IPS-18a (cell line): Measurements from ENCODE around the gene DRC7.

Source experiments
- H3K27ac ChIP-seq: one replicate; pipeline ENCODE4 v1.5.1; 2013; ENCODE audit warnings: low read length
- H3K27me3 ChIP-seq: one replicate; pipeline ENCODE4 v1.6.1; 2013; ENCODE audit warnings: mild to moderate bottlenecking, low read length; ENCODE audit not compliant: control insufficient read depth, insufficient read depth
- H3K36me3 ChIP-seq: one replicate; pipeline ENCODE4 v1.6.1; 2013; ENCODE audit warnings: low read depth, low read length; ENCODE audit not compliant: control insufficient read depth
- H3K4me1 ChIP-seq: one replicate; pipeline ENCODE4 v1.6.1; 2013; ENCODE audit warnings: low read depth, low read length; ENCODE audit not compliant: control insufficient read depth
- H3K4me3 ChIP-seq: one replicate; pipeline ENCODE4 v1.5.1; 2013; ENCODE audit warnings: low read length
- H3K9ac ChIP-seq: one replicate; pipeline ENCODE4 v1.6.1; 2013; ENCODE audit warnings: mild to moderate bottlenecking, low read length, moderate library complexity
- H3K9me3 ChIP-seq: one replicate; pipeline ENCODE4 v1.6.1; 2013; ENCODE audit warnings: low read depth, low read length; ENCODE audit not compliant: control insufficient read depth

Gene DRC7

GRCh38 chr16:57700781-57701551 lies 6.4 kb downstream of the DRC7 start:
- H3K4me1 ChIP-seq: peaks cover 4% of the 10 kb centered on the region
- H3K27me3 ChIP-seq: no peaks in the 10 kb centered on the region
- H3K4me3 ChIP-seq: no peak overlapping the region
- H3K36me3 ChIP-seq: no peaks in the 10 kb centered on the region
- no peaks in the 10 kb centered on the region for H3K9me3 ChIP-seq
- no peak overlapping the region for H3K9ac ChIP-seq
- no peak overlapping the region for H3K27ac ChIP-seq

GRCh38 chr16:57701759-57702371 lies 7.3 kb downstream of the DRC7 start:
- Histone ChIP-seq H3K4me3 (no peak overlapping the region), H3K4me1 (peaks cover 4% of the 10 kb centered on the region), H3K27ac (no peak overlapping the region), H3K9ac (no peak overlapping the region), H3K9me3 (no peaks in the 10 kb centered on the region), H3K27me3 (no peaks in the 10 kb centered on the region), H3K36me3 (no peaks in the 10 kb centered on the region)

DNA sequence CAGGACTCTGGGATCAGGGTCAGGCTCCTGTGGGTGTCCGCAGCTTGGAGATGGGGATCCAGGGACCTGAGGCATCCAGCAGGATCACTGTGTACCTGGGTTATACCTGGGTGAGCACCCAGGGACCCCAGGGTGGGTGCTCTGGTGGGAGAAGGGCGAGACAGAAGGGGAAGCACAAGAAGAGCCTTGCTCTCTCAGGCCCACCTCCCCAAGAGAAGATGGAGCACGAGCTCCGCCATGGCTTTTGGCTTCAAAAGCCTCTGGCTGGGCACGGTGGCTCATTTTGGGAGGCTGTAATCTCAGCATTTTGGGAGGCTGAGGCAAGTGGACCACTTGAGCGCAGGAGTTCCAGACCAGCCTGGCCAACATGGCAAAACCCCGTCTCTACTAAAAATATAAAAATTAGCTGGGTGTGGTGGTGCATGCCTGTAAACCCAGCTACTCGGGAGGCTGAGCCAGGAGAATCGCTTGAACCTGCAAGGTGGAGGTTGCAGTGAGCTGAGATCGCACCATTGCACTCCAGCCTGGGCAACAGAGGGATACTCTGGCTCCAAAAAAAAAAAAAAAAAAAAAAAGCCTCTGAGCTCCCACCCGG lies 8.9 kb downstream of the DRC7 start:
- no peak overlapping the region for H3K9ac ChIP-seq
- H3K36me3 ChIP-seq: no peaks in the 10 kb centered on the region
- no peaks in the 10 kb centered on the region for H3K27me3 ChIP-seq
- H3K27ac ChIP-seq: no peak overlapping the region
- H3K4me1 ChIP-seq: peaks cover 4% of the 10 kb centered on the region
- H3K4me3 ChIP-seq: no peak overlapping the region
- no peaks in the 10 kb centered on the region for H3K9me3 ChIP-seq

GRCh38 chr16:57704011-57704904 lies 9.7 kb downstream of the DRC7 start:
- H3K4me1 ChIP-seq: peaks cover 4% of the 10 kb centered on the region
- no peaks in the 10 kb centered on the region for H3K9me3 ChIP-seq
- H3K27me3 ChIP-seq: no peaks in the 10 kb centered on the region
- H3K9ac ChIP-seq: no peak overlapping the region
- no peak overlapping the region for H3K4me3 ChIP-seq
- H3K27ac ChIP-seq: no peak overlapping the region
- no peaks in the 10 kb centered on the region for H3K36me3 ChIP-seq

DNA sequence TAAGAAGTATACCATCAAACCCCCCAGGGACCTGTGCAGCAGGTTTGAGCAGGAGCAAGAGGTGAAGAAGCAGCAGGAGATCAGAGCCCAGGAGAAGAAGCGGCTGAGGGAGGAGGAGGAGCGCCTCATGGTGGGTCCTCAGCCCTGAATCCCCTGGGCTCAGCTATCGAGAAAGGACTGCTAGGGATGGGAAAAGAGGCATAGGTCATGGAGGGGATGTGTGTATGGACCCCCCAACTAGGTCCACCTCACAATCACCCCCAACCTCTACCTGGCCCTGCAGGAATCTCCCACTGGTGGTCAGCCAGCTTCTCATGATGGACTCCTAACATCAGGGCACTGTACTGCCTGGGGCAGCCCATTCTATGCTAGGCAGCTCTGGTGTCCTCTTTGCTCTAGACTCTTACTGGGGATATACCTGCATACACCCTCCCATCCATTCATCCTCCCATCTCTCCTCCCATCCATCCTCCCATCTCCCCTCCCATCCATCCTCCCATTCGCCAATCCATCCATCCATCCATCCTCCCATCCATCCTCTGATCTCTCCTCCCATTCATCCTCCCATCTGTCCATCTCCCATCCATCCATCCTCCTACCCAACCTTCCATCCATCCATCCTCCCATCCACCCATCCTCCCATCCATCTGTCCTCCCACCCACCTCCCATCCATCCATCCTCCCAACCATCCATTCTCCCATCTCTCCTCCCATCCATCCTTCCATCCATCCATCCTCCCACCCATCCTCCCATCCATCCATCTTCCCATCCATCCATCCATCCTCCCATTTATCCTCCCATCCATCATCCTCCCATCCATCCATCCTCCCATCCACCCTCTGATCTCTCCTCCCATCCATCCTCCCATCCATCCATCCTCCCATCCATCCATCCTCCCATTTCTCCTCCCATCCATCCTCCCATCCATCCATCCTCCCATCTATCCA lies 10.6 kb downstream of the DRC7 start:
- Histone ChIP-seq H3K27me3 (no peaks in the 10 kb centered on the region), H3K4me1 (peaks cover 4% of the 10 kb centered on the region), H3K27ac (no peak overlapping the region), H3K4me3 (no peak overlapping the region), H3K9me3 (no peaks in the 10 kb centered on the region), H3K9ac (no peak overlapping the region), H3K36me3 (no peaks in the 10 kb centered on the region)

GRCh38 chr16:57706717-57707116 lies 12.1 kb downstream of the DRC7 start:
- Histone ChIP-seq H3K36me3 (no peaks in the 10 kb centered on the region), H3K4me1 (peaks cover 4% of the 10 kb centered on the region), H3K9me3 (no peaks in the 10 kb centered on the region), H3K4me3 (no peak overlapping the region), H3K27ac (no peak overlapping the region), H3K27me3 (no peaks in the 10 kb centered on the region), H3K9ac (no peak overlapping the region)

DNA sequence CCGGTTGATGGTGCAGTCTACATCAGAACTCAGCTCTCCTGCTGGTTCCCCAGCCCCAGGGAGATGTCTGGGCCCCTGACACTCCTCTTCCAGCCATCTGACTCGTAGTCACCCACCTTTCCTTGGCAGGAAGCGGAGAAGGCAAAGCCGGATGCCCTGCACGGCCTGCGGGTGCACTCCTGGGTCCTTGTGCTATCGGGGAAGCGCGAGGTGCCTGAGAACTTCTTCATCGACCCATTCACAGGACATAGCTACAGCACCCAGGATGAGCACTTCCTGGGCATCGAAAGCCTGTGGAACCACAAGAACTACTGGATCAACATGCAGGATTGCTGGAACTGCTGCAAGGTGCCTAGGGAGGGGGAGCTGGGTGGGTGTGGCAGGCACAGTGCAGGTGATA lies 12.7 kb downstream of the DRC7 start:
- H3K27me3 ChIP-seq: no peaks in the 10 kb centered on the region
- no peak overlapping the region for H3K9ac ChIP-seq
- H3K4me3 ChIP-seq: no peak overlapping the region
- H3K4me1 ChIP-seq: peaks cover 4% of the 10 kb centered on the region
- H3K27ac ChIP-seq: no peak overlapping the region
- H3K36me3 ChIP-seq: no peaks in the 10 kb centered on the region
- no peaks in the 10 kb centered on the region for H3K9me3 ChIP-seq

DNA sequence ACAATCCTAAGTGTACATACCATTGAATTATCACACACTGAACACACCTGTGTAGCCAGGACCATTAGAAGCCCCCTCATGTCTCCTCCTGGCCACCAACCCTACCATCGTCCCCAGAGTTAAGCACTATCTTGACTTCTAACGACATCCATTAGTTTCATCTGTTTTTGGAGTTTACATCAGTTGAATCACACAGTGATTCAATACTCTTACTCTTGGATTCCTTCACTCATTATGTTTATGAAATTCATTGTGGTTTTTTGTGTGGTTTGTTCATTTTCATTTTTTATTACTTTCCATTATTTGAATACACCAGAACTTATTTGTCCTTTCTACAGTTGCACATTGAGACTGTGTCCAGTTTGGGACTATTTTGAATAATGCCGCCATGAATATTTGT lies 13.6 kb downstream of the DRC7 start:
- Histone ChIP-seq H3K27me3 (no peaks in the 10 kb centered on the region), H3K9ac (no peak overlapping the region), H3K4me1 (peaks cover 4% of the 10 kb centered on the region), H3K27ac (no peak overlapping the region), H3K36me3 (no peaks in the 10 kb centered on the region), H3K9me3 (no peaks in the 10 kb centered on the region), H3K4me3 (no peak overlapping the region)

GRCh38 chr16:57709663-57710062 lies 15.1 kb downstream of the DRC7 start:
- no peaks in the 10 kb centered on the region for H3K9me3 ChIP-seq
- no peak overlapping the region for H3K4me3 ChIP-seq
- H3K4me1 ChIP-seq: no peaks in the 10 kb centered on the region
- H3K36me3 ChIP-seq: no peaks in the 10 kb centered on the region
- no peak overlapping the region for H3K9ac ChIP-seq
- H3K27me3 ChIP-seq: no peaks in the 10 kb centered on the region
- no peak overlapping the region for H3K27ac ChIP-seq

DNA sequence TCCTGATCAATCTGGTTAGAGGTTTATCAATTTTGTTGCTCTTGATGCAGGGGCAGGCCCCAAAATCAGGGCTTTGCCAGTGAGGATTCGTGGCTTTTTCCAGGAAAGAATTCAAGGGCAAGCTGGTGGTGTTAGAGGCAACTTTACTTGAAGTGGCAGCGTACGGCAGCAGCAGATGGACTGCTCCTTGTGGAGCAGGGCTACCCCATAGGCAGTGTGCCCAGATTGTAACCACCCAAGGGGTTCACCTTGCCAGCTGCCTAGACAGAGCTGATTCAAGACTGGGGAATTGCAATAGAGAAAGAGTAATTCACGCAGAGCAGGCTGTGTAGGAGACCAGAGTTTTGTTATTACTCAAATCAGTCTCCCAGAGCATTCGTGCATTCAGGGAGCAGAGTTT lies 16.7 kb downstream of the DRC7 start:
- Histone ChIP-seq H3K27me3 (no peaks in the 10 kb centered on the region), H3K27ac (no peak overlapping the region), H3K9me3 (no peaks in the 10 kb centered on the region), H3K4me3 (no peak overlapping the region), H3K4me1 (no peaks in the 10 kb centered on the region), H3K9ac (no peak overlapping the region), H3K36me3 (no peaks in the 10 kb centered on the region)
